Measurements from ENCODE around the gene KRT35.

The KRT35 gene

DNA sequence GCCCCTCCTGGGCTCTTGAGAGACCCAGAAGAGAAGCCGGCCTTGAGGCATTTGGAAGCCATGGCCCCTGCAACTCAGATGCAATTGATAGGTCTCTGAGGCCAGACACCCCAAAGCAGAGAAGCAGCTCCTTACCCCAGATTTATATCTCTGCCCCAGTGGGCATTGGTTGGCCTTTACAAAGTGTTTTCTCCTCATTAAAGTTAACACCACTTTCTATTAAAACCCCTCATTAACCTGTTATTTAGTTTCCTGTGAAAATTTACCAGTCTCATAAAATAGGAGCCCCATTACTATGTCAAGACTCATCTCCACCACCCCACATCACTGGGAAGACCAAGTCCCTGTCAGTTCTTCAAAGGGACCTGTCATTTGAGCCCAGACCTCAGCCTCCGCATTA is at the start of gene KRT35:
Gene KRT35, minus strand, starts transcription at position 116 of the 400 bp plus-strand sequence. Its CDS starts 54 bp downstream, at position 62.
- DNase-seq: no peak

DNA sequence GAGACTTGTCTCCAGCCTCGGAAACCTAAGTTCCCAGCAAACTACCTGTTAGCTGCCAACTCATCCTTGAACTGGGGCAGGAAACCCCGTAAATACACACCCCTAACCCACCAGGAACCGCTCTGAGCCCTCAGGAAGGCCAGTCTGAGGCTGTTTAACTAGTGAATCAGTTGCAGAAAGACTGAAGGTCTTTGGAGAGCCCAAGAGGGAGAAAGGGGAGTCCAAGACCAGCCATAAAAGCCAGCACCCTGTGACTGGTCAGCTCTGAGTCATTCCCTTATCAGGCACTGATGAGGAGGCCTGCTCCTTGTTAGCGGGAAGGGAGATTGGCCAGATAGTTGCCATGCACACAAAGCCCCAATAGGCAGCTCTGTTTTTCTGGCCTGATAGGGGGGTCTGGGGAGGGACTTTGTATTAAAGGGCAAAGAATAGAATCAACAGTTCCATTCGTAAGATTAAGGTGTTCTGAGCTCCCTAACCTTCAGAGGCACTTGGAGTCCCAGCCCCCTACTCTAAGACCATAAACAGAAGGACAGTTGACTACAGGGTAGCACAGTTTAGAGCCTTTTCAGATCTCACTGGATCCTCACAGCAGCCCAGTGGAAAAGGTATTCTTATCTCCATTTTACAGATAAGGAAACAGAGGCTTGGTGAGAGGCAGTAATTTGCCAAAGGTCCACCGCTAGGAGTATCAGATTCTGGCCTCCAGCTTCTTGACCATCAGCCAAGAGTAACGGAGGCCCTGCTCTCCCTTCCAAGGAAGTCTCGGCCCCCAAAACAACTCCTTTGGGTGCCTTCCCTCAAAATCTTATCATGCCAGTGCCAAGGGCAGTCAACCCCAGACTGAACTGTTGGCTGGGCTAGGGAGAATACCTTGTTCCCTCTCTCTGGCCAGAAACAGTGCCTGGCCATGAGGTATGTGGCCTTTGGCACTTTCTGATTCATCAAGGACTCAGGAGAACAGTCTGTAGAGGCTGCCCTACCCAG is 49.4 kb upstream of the KRT35 start:
- no peak for DNase-seq

DNA sequence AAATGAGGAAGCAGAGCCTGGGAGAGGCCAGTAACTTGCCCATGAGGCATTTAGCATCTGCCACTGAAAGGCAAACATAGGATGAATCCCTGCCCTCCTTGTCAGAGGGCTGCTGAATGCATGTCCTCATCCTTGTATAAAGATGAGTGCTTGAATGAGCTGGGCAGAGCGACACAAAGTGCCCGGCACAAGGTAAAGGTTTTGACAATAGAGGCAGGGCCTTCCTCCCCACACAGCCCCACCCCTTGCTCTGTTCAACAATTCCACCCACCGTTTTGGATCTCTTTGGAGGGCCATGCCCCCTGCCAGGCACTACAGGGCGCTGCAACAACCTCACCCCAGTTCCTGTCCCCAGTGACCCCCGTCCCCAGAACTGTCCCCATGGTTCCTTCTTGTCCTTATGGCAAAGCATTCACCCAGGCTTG is 48.6 kb upstream of the KRT35 start:
- DNase-seq: no peak

- DNase-seq: no peak
Measured at GRCh38 chr17:41528959-41529353, 48.0 kb upstream of the KRT35 start.

GRCh38 chr17:41527063-41528023 is 46.4 kb upstream of the KRT35 start:
- no peak for DNase-seq

DNA sequence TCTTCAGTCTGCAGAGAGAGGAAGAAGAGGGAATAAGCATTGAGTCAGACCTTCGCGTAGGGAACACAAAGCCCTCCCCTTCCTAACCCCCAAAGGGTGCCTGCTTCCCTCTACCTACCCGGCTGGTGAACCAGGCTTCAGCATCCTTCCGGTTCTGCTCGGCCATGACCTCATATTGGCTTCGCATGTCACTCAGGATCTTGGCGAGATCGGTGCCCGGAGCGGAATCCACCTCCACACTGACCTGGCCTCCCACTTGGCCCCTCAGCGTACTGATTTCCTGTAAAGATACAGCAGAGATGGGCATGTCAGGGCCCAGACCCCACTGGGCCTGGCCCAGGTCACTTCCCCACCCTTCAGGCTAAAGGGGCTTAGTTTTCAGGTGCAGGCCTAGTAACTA is 43.3 kb upstream of the KRT35 start:
- no peak for DNase-seq

DNA sequence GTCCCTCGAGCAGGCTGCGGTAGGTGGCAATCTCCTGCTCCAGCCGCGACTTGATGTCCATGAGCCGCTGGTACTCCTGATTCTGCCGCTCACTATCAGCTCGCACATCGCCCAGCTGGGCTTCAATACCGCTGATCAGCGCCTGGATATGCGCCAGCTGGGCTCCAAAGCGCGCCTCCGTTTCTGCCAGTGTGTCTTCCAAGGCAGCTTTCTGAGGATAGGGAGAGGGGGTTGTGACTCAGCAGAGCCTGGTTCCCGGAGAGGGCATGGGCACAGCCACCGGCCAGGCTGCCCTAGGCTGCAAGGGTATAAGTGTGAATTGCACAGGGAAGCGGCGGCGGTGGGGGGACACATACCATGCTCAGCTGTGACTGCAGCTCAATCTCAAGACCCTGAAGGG is 42.8 kb upstream of the KRT35 start:
- DNase-seq: no peak

- no peak for DNase-seq
Measured at GRCh38 chr17:41523225-41523593, 42.3 kb upstream of the KRT35 start.

- no peak for DNase-seq
Measured at GRCh38 chr17:41522301-41523224, 41.6 kb upstream of the KRT35 start.

- DNase-seq: no peak
Measured at GRCh38 chr17:41521574-41522261, 40.8 kb upstream of the KRT35 start.

DNA sequence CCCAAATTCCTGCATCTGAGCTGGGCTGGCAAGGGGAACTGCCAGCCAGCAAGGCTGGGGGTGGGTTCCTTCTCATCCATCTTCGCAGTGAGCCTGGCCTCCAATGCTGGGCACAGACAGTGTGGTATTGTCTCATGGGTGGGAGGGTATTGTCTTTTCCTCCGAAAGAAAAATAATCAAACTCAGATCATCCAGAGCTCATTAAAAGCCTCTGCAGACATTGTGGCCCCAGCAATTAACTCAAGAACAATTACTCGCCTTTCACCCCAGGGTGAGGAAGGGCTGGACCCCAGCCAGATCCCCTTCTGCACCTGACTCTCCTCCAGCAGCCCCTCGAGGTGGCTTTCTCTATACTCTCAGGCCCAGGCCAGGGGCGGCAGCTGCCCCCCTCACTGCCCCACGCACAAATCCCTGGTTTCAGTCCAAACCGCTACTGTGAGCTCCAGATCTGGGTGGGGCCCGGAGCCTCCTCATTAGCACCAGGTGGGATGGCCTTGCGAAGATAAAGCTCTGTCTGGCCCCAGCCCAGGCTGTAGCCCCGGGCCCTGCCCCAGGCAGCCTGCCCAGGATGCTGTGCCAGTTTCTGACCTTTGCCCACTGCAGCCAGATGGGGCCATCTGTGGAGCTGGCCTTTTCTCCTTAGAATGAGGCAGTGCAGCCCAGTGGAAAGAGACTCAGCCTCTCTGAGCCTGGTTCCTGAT is 40.0 kb upstream of the KRT35 start:
- DNase-seq: no peak

DNA sequence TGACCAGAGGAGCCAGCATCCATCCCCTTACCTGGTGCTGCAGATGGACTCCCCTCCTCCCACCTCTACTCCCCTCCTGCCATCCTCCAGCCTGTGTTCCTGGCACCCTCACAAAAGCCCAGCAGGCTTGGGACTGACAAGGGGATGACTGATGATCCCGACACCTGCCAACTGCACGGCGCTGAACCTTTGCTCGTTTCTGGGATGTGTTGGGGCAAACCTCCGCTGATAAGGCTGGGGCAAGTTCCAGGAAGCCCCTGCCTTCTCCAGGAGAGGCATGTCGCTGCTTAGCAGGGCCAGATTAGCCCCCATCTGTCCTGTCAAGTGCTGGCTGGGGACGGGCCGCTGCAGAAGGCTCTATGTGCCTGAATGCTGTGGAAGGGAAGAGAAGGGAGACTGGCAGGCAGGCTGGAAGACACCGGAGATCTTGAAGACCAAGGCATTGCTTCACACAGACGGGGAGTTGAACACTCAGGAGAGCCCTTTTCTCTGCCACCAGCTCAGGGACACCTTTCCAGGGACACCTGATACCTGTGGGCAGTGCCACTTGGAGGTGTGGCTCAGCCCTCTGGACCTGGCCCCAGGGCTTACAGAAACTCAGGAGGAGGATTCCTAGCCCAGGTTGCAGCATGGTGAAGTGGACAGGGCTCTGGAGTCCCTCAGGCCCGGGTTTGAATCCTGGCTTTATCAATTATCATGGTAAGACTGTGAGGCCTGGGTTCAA is 38.7 kb upstream of the KRT35 start:
- no peak for DNase-seq

GRCh38 chr17:41518789-41519449 is 38.0 kb upstream of the KRT35 start, which contains the start of gene KRT15:
Gene KRT15 (minus strand): TSS chr17:41518890. CDS start chr17:41518827, 63 bp downstream.
- DNase-seq: no peak

- no peak for DNase-seq
Measured at GRCh38 chr17:41518031-41518430, 37.1 kb upstream of the KRT35 start.

- no peak for DNase-seq
Measured at GRCh38 chr17:41516830-41517283, 35.9 kb upstream of the KRT35 start.

DNA sequence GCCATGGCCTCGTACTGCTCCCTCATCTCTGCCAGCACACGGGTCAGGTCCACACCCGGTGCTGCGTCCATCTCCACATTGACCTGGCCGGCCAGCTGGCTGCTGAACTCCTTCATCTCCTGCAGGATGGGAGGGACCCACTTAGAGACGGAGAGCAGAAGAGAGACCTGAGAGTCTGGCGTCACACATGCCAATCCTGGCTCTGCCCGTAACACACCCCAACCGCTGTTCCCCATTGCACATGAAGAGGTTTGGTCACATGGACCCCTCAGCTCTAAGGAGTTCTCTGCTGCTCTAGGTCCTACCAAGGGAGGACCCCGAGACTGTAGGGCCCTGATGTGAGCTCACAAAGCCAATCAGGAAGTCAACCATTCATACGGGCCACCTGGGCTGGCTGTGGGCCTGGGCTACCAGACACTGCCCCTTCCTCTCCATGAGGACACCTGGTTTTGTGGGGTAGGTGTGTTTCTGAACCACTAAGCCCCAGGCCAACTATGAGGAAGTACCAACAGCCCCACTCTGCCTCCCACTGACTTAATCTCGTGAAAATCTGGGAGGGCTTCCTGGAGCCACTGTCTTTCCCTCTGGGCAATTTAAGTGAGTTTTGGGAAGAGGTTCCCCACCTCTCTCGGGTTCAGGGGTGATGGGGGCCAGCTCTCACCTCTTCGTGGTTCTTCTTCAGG is 35.3 kb upstream of the KRT35 start:
- DNase-seq: no peak

- no peak for DNase-seq
Measured at GRCh38 chr17:41513168-41513547, 32.2 kb upstream of the KRT35 start.

- DNase-seq: no peak
Measured at GRCh38 chr17:41512546-41513167, 31.7 kb upstream of the KRT35 start.

- DNase-seq: no peak
Measured at GRCh38 chr17:41511716-41512115, 30.8 kb upstream of the KRT35 start.

All from NCI-H187 treated with DMSO at 0.1 percent for 48 hours (cell line).